OCI-LY1 (cell line): ENCODE measurements around the gene COL23A1.

ENCODE experiments used
- CTCF ChIP-seq: fragments of 200-600 bp; sonication (generic), shearing (Covaris generic); IDR thresholded peaks from 2 replicates; pipeline ENCODE4 v1.5.1; 2017; ENCODE audit warnings: mild to moderate bottlenecking, antibody characterized with exemption, low read length, moderate library complexity, mixed read lengths
- EZH2 ChIP-seq: fragments of 200-600 bp; sonication (generic), shearing (Covaris generic); IDR thresholded peaks from 2 replicates; pipeline ENCODE4 v1.8.0; 2017; ENCODE audit warnings: borderline replicate concordance, mixed run types, mild to moderate bottlenecking, antibody characterized with exemption, low read length, moderate library complexity, mixed read lengths

- TF ChIP-seq CTCF (no peak), EZH2 (no peak)
These were observed 351.9 kb downstream of the COL23A1 start for GRCh38 chr5:178238313-178238635.
